ENCODE data around the gene TACC2.

DNA sequence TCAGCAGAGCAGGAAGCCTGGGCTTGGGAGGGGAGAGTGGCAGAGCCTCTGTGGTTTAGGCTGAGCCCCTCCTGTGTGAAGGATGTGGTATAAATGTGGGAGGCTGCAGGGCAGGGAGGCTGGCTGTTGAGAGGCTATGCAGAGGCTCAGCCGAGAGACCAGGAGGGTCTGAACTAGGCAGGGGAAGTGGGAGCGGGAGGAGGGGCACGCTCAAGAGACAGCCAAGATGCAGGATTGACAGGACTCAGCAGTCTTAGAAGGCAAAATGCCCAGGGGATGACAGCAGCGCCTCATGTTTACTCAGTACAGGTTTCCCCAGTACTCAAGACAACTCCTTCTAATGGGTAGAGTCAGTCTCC, 306.5 kb downstream of the TACC2 start:
- TF ChIP-seq, protein P1, sequence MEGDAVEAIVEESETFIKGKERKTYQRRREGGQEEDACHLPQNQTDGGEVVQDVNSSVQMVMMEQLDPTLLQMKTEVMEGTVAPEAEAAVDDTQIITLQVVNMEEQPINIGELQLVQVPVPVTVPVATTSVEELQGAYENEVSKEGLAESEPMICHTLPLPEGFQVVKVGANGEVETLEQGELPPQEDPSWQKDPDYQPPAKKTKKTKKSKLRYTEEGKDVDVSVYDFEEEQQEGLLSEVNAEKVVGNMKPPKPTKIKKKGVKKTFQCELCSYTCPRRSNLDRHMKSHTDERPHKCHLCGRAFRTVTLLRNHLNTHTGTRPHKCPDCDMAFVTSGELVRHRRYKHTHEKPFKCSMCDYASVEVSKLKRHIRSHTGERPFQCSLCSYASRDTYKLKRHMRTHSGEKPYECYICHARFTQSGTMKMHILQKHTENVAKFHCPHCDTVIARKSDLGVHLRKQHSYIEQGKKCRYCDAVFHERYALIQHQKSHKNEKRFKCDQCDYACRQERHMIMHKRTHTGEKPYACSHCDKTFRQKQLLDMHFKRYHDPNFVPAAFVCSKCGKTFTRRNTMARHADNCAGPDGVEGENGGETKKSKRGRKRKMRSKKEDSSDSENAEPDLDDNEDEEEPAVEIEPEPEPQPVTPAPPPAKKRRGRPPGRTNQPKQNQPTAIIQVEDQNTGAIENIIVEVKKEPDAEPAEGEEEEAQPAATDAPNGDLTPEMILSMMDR (conservative IDR thresholded peaks at IDR 0.05), result no peak
- no peak for TF ChIP-seq ZFX (IDR thresholded peaks at IDR 0.05)
